Measurements from ENCODE around the gene OR6C2. TPM values are rescaled to one million over a fixed set of nuclear protein-coding genes. Genes with fewer than 3 reads are reported as not detected.
"Not testable (repeated sequence)": the region's sequence is repeated elsewhere in the genome, so short reads cannot be mapped to it uniquely, and the experiment has no call there.

The OR6C2 gene
- total RNA-seq, 4 donors from 2014 or later, result not detected

- Histone ChIP-seq H3K36me3 (no peaks in the 10 kb centered on the region), H3K4me1 (no peaks in the 10 kb centered on the region), H3K9me3 (no peaks in the 10 kb centered on the region), H3K27me3 (no peaks in the 10 kb centered on the region), H3K27ac (no peak within 1 kb of the TSS), H3K4me3 (no peak within 1 kb of the TSS)
- TF ChIP-seq POLR2A (IDR thresholded peaks at IDR 0.05), result no peak
- TF ChIP-seq CTCF (IDR thresholded peaks at IDR 0.05 in 4 of 5, conservative IDR thresholded peaks at IDR 0.05 in 1 of 5), result no peak
- intact Hi-C loops (cut with DNase I; ENCODE audit: low total_unique reads) (no loop called here), in situ Hi-C loops (cut with MboI; ENCODE audit: low sequenced_read_pairs in 4 of 4) (no loop called here)
- ATAC-seq (no peak), DNase-seq (no peak)
These were observed 26.4 kb downstream of the OR6C2 start, which contains the start of gene OR6C70 for GRCh38 chr12:55470088-55470829. OR6C70 (minus strand) TSS chr12:55470138; CDS start chr12:55470138, 0 bp downstream.

GRCh38 chr12:55472264-55472663 is 28.4 kb downstream of the OR6C2 start:
- no peaks in the 10 kb centered on the region for H3K4me1 ChIP-seq
- no peaks in the 10 kb centered on the region for H3K36me3 ChIP-seq
- H3K9me3 ChIP-seq, result no peaks in the 10 kb centered on the region
- DNase-seq (no peak), ATAC-seq (no peak)
- no peak overlapping the region for H3K4me3 ChIP-seq
- no peaks in the 10 kb centered on the region for H3K27me3 ChIP-seq
- intact Hi-C loops (cut with DNase I; ENCODE audit: low total_unique reads), result no loop called here
- no peak for TF ChIP-seq CTCF (IDR thresholded peaks at IDR 0.05 in 4 of 5, conservative IDR thresholded peaks at IDR 0.05 in 1 of 5)
- TF ChIP-seq POLR2A (IDR thresholded peaks at IDR 0.05), result no peak
- in situ Hi-C loops (cut with MboI; ENCODE audit: low sequenced_read_pairs in 4 of 4), result no loop called here
- no peak overlapping the region for H3K27ac ChIP-seq

GRCh38 chr12:55479136-55479535 is 35.3 kb downstream of the OR6C2 start:
- H3K27ac ChIP-seq; in situ Hi-C loops (cut with MboI; ENCODE audit: low sequenced_read_pairs in 4 of 4); H3K36me3 ChIP-seq; DNase-seq; H3K4me3 ChIP-seq; H3K9me3 ChIP-seq; intact Hi-C loops (cut with DNase I; ENCODE audit: low total_unique reads); H3K4me1 ChIP-seq; ATAC-seq; H3K27me3 ChIP-seq: not testable (repeated sequence)

GRCh38 chr12:55484284-55484683 is 40.4 kb downstream of the OR6C2 start:
- in situ Hi-C loops (cut with MboI; ENCODE audit: low sequenced_read_pairs in 4 of 4); H3K36me3 ChIP-seq; DNase-seq; H3K27me3 ChIP-seq; ATAC-seq; H3K27ac ChIP-seq; H3K9me3 ChIP-seq; H3K4me3 ChIP-seq; intact Hi-C loops (cut with DNase I; ENCODE audit: low total_unique reads); H3K4me1 ChIP-seq: not testable (repeated sequence)

- no peaks in the 10 kb centered on the region for H3K27me3 ChIP-seq
- H3K4me1 ChIP-seq, result no peaks in the 10 kb centered on the region
- TF ChIP-seq CTCF (IDR thresholded peaks at IDR 0.05 in 4 of 5, conservative IDR thresholded peaks at IDR 0.05 in 1 of 5) (no peak), POLR2A (IDR thresholded peaks at IDR 0.05) (no peak)
- intact Hi-C loops (cut with DNase I; ENCODE audit: low total_unique reads) (no loop called here), in situ Hi-C loops (cut with MboI; ENCODE audit: low sequenced_read_pairs in 4 of 4) (no loop called here)
- H3K9me3 ChIP-seq, result no peaks in the 10 kb centered on the region
- H3K36me3 ChIP-seq, result no peaks in the 10 kb centered on the region
- no peak for DNase-seq
- no peak for ATAC-seq
- no peak within 1 kb of the TSS for H3K4me3 ChIP-seq
- no peak within 1 kb of the TSS for H3K27ac ChIP-seq
These were observed 48.2 kb downstream of the OR6C2 start, which contains the start of gene OR6C68 for GRCh38 chr12:55492078-55492477. OR6C68 (plus strand) TSS chr12:55492378; CDS start chr12:55492378, 0 bp downstream.

Measured in gastrocnemius medialis (tissue), 4 donors.